H1 (cell line): ENCODE results near the gene PTPRR. TPM values are rescaled to one million over a fixed set of nuclear protein-coding genes. Genes with fewer than 3 reads are reported as not detected.

Experiments
- CTCF ChIA-PET: fragments of 300-600 bp; sonication (Branson Sonifier 250); formaldehyde crosslinking; loops from one replicate; lab custom pipeline; 2021; ENCODE audit not compliant: partially characterized antibody; lab: Charles Lee
- POLR2A ChIA-PET: fragments of 300-600 bp; sonication (Branson Sonifier 250); formaldehyde crosslinking; loops from one replicate; lab custom pipeline; 2021; ENCODE audit warnings: inconsistent platforms; ENCODE audit not compliant: partially characterized antibody; lab: Charles Lee
- DNase-seq, 2 experiments: peaks; one replicate each; pipeline versions ENCODE4 v3.0.0 to v3.0.0-alpha.2; 2010 to 2022; ENCODE audit warnings: low spot score in 2 of 2, low read depth in 1 of 2, mixed read lengths in 1 of 2
- FAIRE-seq: peaks from 2 replicates; lab custom pipeline; 2011; peaks lifted over from hg19 to GRCh38; lab: Jason Lieb, UNC
- H2AFZ ChIP-seq: 2 replicates; pipeline ENCODE4 v1.8.1; 2012; ENCODE audit warnings: low read length, inconsistent platforms
- H2AK5ac ChIP-seq: 2 replicates; pipeline ENCODE4 v1.6.1; 2013; ENCODE audit warnings: low read depth, low read length
- H2BK120ac ChIP-seq: replicated peaks from 2 replicates; pipeline ENCODE3; 2013; ENCODE audit warnings: low read depth, low read length, inconsistent platforms
- H2BK12ac ChIP-seq: 2 replicates; pipeline ENCODE4 v1.6.1; 2013; ENCODE audit warnings: low read depth, low read length
- H2BK15ac ChIP-seq: 2 replicates; pipeline ENCODE4 v1.6.1; 2013; ENCODE audit warnings: low read length
- H2BK20ac ChIP-seq: 2 replicates; pipeline ENCODE4 v1.6.1; 2013; ENCODE audit warnings: low read length
- H2BK5ac ChIP-seq: 2 replicates; pipeline ENCODE4 v1.6.1; 2013; ENCODE audit warnings: low read depth, low read length
- H3K14ac ChIP-seq: 2 replicates; pipeline ENCODE4 v1.6.1; 2013; ENCODE audit warnings: inconsistent platforms; ENCODE audit not compliant: insufficient read length
- H3K18ac ChIP-seq: 2 replicates; pipeline ENCODE4 v1.6.1; 2013; ENCODE audit warnings: low read length; ENCODE audit errors: extremely low read depth
- H3K23ac ChIP-seq: 2 replicates; pipeline ENCODE4 v1.6.1; 2013; ENCODE audit warnings: inconsistent platforms; ENCODE audit not compliant: insufficient read length
- H3K23me2 ChIP-seq: 2 replicates; pipeline ENCODE4 v1.6.1; 2013; ENCODE audit warnings: low read depth, low read length
- H3K27ac ChIP-seq: 2 replicates; pipeline ENCODE4 v1.6.1; 2011; ENCODE audit warnings: low read depth, low read length, inconsistent platforms
- H3K27me3 ChIP-seq, 4 experiments: replicated peaks in 1 of 4; 1 replicate in 1 of 4; 2 replicates in 3 of 4; pipeline versions ENCODE4 v1.6.1 to v1.8.1; 2011 to 2013; ENCODE audit warnings: low read length in 3 of 4, mild to moderate bottlenecking in 3 of 4, inconsistent platforms in 2 of 4, mixed read lengths in 2 of 4, moderate library complexity in 1 of 4; ENCODE audit not compliant: control insufficient read depth in 3 of 4, insufficient read depth in 3 of 4; ENCODE audit errors: extremely low read depth in 1 of 4
- H3K36me3 ChIP-seq, 4 experiments: 2 replicates each; pipeline versions ENCODE4 v1.6.1 to v1.8.1; 2011 to 2013; ENCODE audit warnings: mild to moderate bottlenecking in 4 of 4, low read length in 3 of 4, moderate library complexity in 2 of 4, control low read depth in 1 of 4, inconsistent platforms in 1 of 4; ENCODE audit not compliant: insufficient read depth in 4 of 4, control insufficient read depth in 2 of 4
- H3K4ac ChIP-seq: replicated peaks from 2 replicates; pipeline ENCODE3; 2013; ENCODE audit warnings: low read length, low read depth, mixed read lengths, inconsistent platforms; ENCODE audit not compliant: insufficient read length
- H3K4me1 ChIP-seq, 4 experiments: replicated peaks in 1 of 4; 1 replicate in 1 of 4; 2 replicates in 3 of 4; pipeline versions ENCODE4 v1.6.1 to v1.8.1; 2011 to 2013; ENCODE audit warnings: low read length in 3 of 4, inconsistent platforms in 2 of 4, mixed read lengths in 1 of 4; ENCODE audit not compliant: insufficient read depth in 4 of 4, control insufficient read depth in 3 of 4
- H3K4me2 ChIP-seq, 2 experiments: 2 replicates each; pipeline versions ENCODE4 v1.6.1 to v1.8.1; 2011 to 2013; ENCODE audit warnings: low read depth in 2 of 2, low read length in 2 of 2, control low read depth in 1 of 2, inconsistent platforms in 1 of 2, mild to moderate bottlenecking in 1 of 2; ENCODE audit not compliant: insufficient read depth in 1 of 2
- H3K4me3 ChIP-seq, 4 experiments: fragments of 200-600, 300-600 bp in 1 of 4; sonication (generic), shearing (Covaris generic), sonication (Bioruptor Twin) in 1 of 4; 2 replicates each; pipeline versions ENCODE4 v1.5.1 to v1.8.1; 2011 to 2016; ENCODE audit warnings: low read length in 4 of 4, low read depth in 3 of 4, control low read depth in 2 of 4, inconsistent platforms in 2 of 4, mild to moderate bottlenecking in 2 of 4, mixed read lengths in 1 of 4, moderate library complexity in 1 of 4; ENCODE audit not compliant: insufficient read depth in 2 of 4; ENCODE audit errors: extremely low read depth in 1 of 4
- H3K56ac ChIP-seq: replicated peaks from 2 replicates; pipeline ENCODE3; 2013; ENCODE audit warnings: low read depth, mild to moderate bottlenecking, mixed read lengths, low read length, inconsistent platforms; ENCODE audit not compliant: insufficient read length
- H3K79me1 ChIP-seq: 2 replicates; pipeline ENCODE4 v1.6.1; 2013; ENCODE audit warnings: low read depth, low read length, control low read depth
- H3K79me2 ChIP-seq, 2 experiments: 2 replicates each; pipeline versions ENCODE4 v1.6.1 to v1.8.1; 2012 to 2013; ENCODE audit warnings: low read length in 2 of 2, mild to moderate bottlenecking in 2 of 2, inconsistent platforms in 1 of 2; ENCODE audit not compliant: insufficient read depth in 2 of 2, control insufficient read depth in 1 of 2
- H3K9ac ChIP-seq, 4 experiments: replicated peaks in 1 of 4; 1 replicate in 1 of 4; 2 replicates in 3 of 4; pipeline versions ENCODE4 v1.6.1 to v1.8.1; 2011 to 2013; ENCODE audit warnings: low read depth in 3 of 4, low read length in 3 of 4, control low read depth in 2 of 4, mild to moderate bottlenecking in 2 of 4, moderate library complexity in 2 of 4, inconsistent platforms in 1 of 4; ENCODE audit errors: extremely low read depth in 1 of 4
- H3K9me3 ChIP-seq, 2 experiments: 2 replicates each; pipeline versions ENCODE4 v1.6.1 to v1.8.1; 2012 to 2013; ENCODE audit warnings: mild to moderate bottlenecking in 2 of 2, moderate library complexity in 2 of 2, control low read depth in 1 of 2, inconsistent platforms in 1 of 2, low read depth in 1 of 2, low read length in 1 of 2, mixed read lengths in 1 of 2; ENCODE audit not compliant: insufficient read depth in 2 of 2
- H4K20me1 ChIP-seq, 2 experiments: replicated peaks in 1 of 2; 2 replicates each; pipeline versions ENCODE3 to v1.8.1; 2011 to 2013; ENCODE audit warnings: inconsistent platforms in 2 of 2, low read length in 2 of 2, mild to moderate bottlenecking in 1 of 2; ENCODE audit not compliant: insufficient read depth in 2 of 2, control insufficient read depth in 1 of 2
- H4K5ac ChIP-seq: 2 replicates; pipeline ENCODE4 v1.6.1; 2013; ENCODE audit warnings: low read length, low read depth, mixed read lengths, inconsistent platforms; ENCODE audit not compliant: insufficient read length
- H4K8ac ChIP-seq: 2 replicates; pipeline ENCODE4 v1.8.0; 2013; ENCODE audit warnings: mild to moderate bottlenecking, moderate library complexity, low read length, inconsistent platforms; ENCODE audit not compliant: insufficient read depth; ENCODE audit errors: extremely low read depth
- H4K91ac ChIP-seq: replicated peaks from 2 replicates; pipeline ENCODE3; 2013; ENCODE audit warnings: low read length, mixed read lengths, inconsistent platforms; ENCODE audit not compliant: insufficient read length
- GABPA ChIP-seq: IDR thresholded peaks from 2 replicates; pipeline ENCODE4 v1.6.1; 2011; ENCODE audit warnings: mild to moderate bottlenecking, low read length, moderate library complexity, borderline replicate concordance; ENCODE audit not compliant: insufficient read depth
- KDM1A ChIP-seq: fragments of 200-600, 300-600 bp; sonication (generic); IDR thresholded peaks from 2 replicates; pipeline ENCODE4 v1.7.1; 2016; ENCODE audit warnings: mild to moderate bottlenecking, low read length, borderline replicate concordance
- NANOG ChIP-seq: IDR thresholded peaks from 2 replicates; pipeline ENCODE4 v1.6.1; 2011; ENCODE audit warnings: low read length, low read depth, mild to moderate bottlenecking, inconsistent platforms; ENCODE audit not compliant: insufficient read depth, poor library complexity, severe bottlenecking
- SIX5 ChIP-seq: IDR thresholded peaks from 2 replicates; pipeline ENCODE4 v1.6.1; 2011; ENCODE audit warnings: mild to moderate bottlenecking, low read depth, low read length
- SP4 ChIP-seq: IDR thresholded peaks from 2 replicates; pipeline ENCODE4 v1.6.1; 2012; ENCODE audit warnings: low read length, inconsistent platforms
- YY1 ChIP-seq: IDR thresholded peaks from 2 replicates; pipeline ENCODE4 v1.6.1; 2011; ENCODE audit warnings: low read depth, mild to moderate bottlenecking, low read length
- ZNF274 ChIP-seq: IDR thresholded peaks from 2 replicates; pipeline ENCODE4 v1.7.0; 2012; ENCODE audit warnings: low read length, borderline replicate concordance; ENCODE audit errors: extremely low read depth
- WGBS, 2 experiments: shearing (Covaris generic) in 1 of 2; methylation state at CpG; one replicate each; pipeline versions ENCODE4 v1.1.6 to v1.1.7; 2013 to 2015; ENCODE audit warnings: low lambda C conversion rate in 2 of 2, mixed read lengths in 2 of 2, inconsistent platforms in 1 of 2, low coverage in 1 of 2, missing lambda C conversion rate in 1 of 2; ENCODE audit not compliant: insufficient replicate concordance in 2 of 2, insufficient coverage in 1 of 2, insufficient read length in 1 of 2; ENCODE audit errors: extremely low coverage in 1 of 2, missing lambda C conversion rate in 1 of 2; 5-methylcytosine and 5-hydroxymethylcytosine counted together
- polyA plus RNA-seq, 7 experiments: library from polyadenylated mRNA; depleted of rRNA in 3 of 7; stranded (reverse) in 5 of 7; unstranded in 2 of 7; fragments of >200 nt in 5 of 7; fragments of 200-250 nt in 2 of 7; gene quantifications; 1 replicate in 5 of 7; 2 replicates in 1 of 7; 4 replicates in 1 of 7; pipeline versions ENCODE4 v1.2.1 to v1.2.3, GENCODE V29; 2011 to 2013; ENCODE audit warnings: missing spikeins in 2 of 7, mixed read lengths in 2 of 7
- total RNA-seq: library from RNA; stranded (reverse); fragmentation: NEBNext Ultra II Directional; extraction: Animal tissue kit (Norgen Biotek cat#: 25700); gene quantifications from 2 replicates; pipeline ENCODE4 v1.2.1, GENCODE V29; 2021
- TF ChIP-seq, protein P1 (sequence below): IDR thresholded peaks from 2 replicates; pipeline ENCODE4 v1.6.1; 2012; ENCODE audit warnings: inconsistent platforms

The PTPRR gene
- total and polyA plus RNA-seq, 2 of the 8 experiments (the other 6 are each of a cell fraction or from before 2014, with no cell fraction given): 0.07 to 0.35 TPM

DNA sequence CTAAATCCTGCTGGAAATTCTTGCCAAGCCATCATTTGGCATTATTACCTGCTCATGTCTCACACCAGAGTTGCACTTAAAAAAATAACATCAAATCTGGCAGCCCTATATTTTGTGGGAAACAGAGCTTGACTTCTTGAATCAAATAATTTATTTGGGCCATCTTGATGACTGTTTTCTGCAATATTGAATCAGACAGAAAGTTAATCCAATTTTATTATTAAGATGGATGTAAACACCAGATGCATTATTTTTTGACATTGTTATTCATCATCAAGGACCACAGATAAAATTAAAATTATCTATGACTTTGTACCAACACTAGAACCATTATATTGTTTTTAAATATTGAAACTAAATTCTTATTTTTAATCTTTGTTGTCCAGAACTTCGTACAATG lies 132.9 kb downstream of the PTPRR start:
- H2BK12ac ChIP-seq: no peak overlapping the region
- H3K79me2 ChIP-seq: no peaks in the 10 kb centered on the region
- H3K4me1 ChIP-seq: no peaks in the 10 kb centered on the region
- ChIA-PET POLR2A (no interaction called here), CTCF (interaction anchor here (1.0 kb wide), 1 partner anchor 58 kb away, joined by 3 read pairs; no protein-coding TSS in a partner anchor)
- DNase-seq (no peak), FAIRE-seq (no peak)
- H4K91ac ChIP-seq: no peak overlapping the region
- H3K14ac ChIP-seq: no peak overlapping the region
- H3K36me3 ChIP-seq: no peaks in the 10 kb centered on the region
- no peaks in the 10 kb centered on the region for H4K20me1 ChIP-seq
- no peak overlapping the region for H3K4me3 ChIP-seq
- no peak overlapping the region for H3K4ac ChIP-seq
- no peak overlapping the region for H2BK120ac ChIP-seq
- H4K5ac ChIP-seq: no peak overlapping the region
- no peak overlapping the region for H2AK5ac ChIP-seq
- H3K56ac ChIP-seq: no peak overlapping the region
- 97% methylated on average over 1 of the region's 1 CpG; no CpG with 5 or more reads in 1 of the 2 experiments for WGBS, 2 experiments
- H3K23me2 ChIP-seq: no peaks in the 10 kb centered on the region; the same call in 1 of the 2 replicates
- no peaks in the 10 kb centered on the region for H3K79me1 ChIP-seq
- no peak overlapping the region for H3K4me2 ChIP-seq
- H3K23ac ChIP-seq: no peak overlapping the region
- no peak for TF ChIP-seq NANOG
- no peak for TF ChIP-seq SIX5
- TF ChIP-seq, protein P1, sequence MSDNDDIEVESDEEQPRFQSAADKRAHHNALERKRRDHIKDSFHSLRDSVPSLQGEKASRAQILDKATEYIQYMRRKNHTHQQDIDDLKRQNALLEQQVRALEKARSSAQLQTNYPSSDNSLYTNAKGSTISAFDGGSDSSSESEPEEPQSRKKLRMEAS: no peak
- no peak for TF ChIP-seq GABPA
- no peak for TF ChIP-seq YY1
- no peak for TF ChIP-seq KDM1A
- no peak for TF ChIP-seq SP4
- no peak for TF ChIP-seq ZNF274
- H3K9ac ChIP-seq: no peak overlapping the region
- no peak overlapping the region for H4K8ac ChIP-seq
- H3K27ac ChIP-seq: no peak overlapping the region
- peaks cover 0 to 18% of the 10 kb centered on the region in 2 experiments; a peak in 1 of 4 replicates for H3K9me3 ChIP-seq
- no peak overlapping the region for H2BK5ac ChIP-seq
- no peak overlapping the region for H2AFZ ChIP-seq
- H2BK20ac ChIP-seq: no peak overlapping the region
- H3K18ac ChIP-seq: no peak overlapping the region
- H2BK15ac ChIP-seq: no peak overlapping the region
- H3K27me3 ChIP-seq: no peaks in the 10 kb centered on the region
